ENCODE measurements around the gene LSAMP. TPM values are rescaled to one million over a fixed set of nuclear protein-coding genes. Genes with fewer than 3 reads are reported as not detected.

LSAMP gene
- total RNA-seq, 1 experiment from 2014 or later, result 10.1 TPM

DNA sequence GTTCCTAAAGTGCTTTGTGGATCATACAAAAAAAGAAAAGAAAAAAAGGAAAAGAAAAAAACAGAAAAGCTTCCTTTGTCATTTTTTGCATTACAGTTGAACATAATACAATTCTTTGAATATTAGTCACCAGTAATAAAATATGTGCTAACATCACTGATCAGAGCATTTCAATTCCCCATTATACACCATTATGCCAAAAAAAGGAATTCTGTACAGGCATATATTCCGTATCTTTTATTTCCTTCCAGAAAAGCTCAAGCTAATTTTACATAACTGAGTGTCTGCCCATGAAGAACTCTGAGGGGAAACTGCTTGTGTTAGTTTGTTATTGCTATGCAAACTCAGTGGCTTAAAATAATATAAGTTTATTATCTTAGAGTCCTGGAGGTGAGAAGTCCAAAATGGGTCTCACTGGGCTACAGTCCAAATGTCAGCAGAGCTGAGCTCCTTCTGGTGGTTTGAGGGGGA lies 444.1 kb downstream of the LSAMP start:
- Histone ChIP-seq H3K4me3 (ENCODE audit: low read depth, low read length, poor library complexity, severe bottlenecking) (no peak overlapping the region), H3K4me1 (ENCODE audit: insufficient read depth, low read length, poor library complexity, severe bottlenecking) (peaks cover 25% of the 10 kb centered on the region), H3K27ac (ENCODE audit: low read depth, low read length, poor library complexity, severe bottlenecking) (no peak overlapping the region), H3K9me3 (ENCODE audit: low read depth, low read length, poor library complexity, severe bottlenecking) (no peaks in the 10 kb centered on the region), H3K36me3 (ENCODE audit: insufficient read depth, low read length, poor library complexity, severe bottlenecking) (no peaks in the 10 kb centered on the region), H3K27me3 (replicated peaks; ENCODE audit: insufficient read depth, low read depth, low read length, poor library complexity) (no peaks in the 10 kb centered on the region)
- no TSS peak for BruUV-seq (replicated peaks)
- POLR2A ChIA-PET (ENCODE audit: low non-redundant PET), result no interaction called here
- DNase-seq (ENCODE audit: low spot score), result no peak
- intact Hi-C loops (cut with micrococcal nuclease; ENCODE audit: unreplicated experiment), result no loop called here
- CTCF ChIA-PET, result interaction anchor here (1.0 kb wide), 1 partner anchor 15 kb away, joined by 3 read pairs; no protein-coding TSS in a partner anchor
- TF ChIP-seq, protein P1, sequence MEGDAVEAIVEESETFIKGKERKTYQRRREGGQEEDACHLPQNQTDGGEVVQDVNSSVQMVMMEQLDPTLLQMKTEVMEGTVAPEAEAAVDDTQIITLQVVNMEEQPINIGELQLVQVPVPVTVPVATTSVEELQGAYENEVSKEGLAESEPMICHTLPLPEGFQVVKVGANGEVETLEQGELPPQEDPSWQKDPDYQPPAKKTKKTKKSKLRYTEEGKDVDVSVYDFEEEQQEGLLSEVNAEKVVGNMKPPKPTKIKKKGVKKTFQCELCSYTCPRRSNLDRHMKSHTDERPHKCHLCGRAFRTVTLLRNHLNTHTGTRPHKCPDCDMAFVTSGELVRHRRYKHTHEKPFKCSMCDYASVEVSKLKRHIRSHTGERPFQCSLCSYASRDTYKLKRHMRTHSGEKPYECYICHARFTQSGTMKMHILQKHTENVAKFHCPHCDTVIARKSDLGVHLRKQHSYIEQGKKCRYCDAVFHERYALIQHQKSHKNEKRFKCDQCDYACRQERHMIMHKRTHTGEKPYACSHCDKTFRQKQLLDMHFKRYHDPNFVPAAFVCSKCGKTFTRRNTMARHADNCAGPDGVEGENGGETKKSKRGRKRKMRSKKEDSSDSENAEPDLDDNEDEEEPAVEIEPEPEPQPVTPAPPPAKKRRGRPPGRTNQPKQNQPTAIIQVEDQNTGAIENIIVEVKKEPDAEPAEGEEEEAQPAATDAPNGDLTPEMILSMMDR (conservative IDR thresholded peaks at IDR 0.05; ENCODE audit: low read depth, low read length), result no peak
- no peak for TF ChIP-seq EZH2 (IDR thresholded peaks at IDR 0.05; ENCODE audit: borderline replicate concordance, low read depth, low read length, poor library complexity, severe bottlenecking)

DNA sequence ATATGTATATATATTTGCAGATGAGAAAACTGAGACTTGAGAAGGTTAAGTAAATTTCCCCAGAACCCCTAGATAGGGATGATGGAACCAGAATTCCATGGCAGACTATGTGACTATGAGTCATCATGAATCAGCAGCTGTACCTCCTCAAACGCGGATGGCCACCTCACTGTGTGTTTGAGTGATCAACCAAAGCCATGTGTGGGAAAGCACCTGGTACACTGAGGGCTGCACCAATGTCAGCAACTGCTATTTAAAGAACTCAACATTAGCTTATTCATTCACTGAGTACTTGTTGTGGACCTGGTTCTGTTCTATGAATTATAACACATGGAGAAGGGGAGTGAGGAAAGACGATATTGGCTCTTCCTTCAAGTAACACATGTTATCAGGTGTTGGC lies 445.0 kb downstream of the LSAMP start:
- TF ChIP-seq, protein P1 (conservative IDR thresholded peaks at IDR 0.05; ENCODE audit: low read depth, low read length), result no peak
- TF ChIP-seq EZH2 (IDR thresholded peaks at IDR 0.05; ENCODE audit: borderline replicate concordance, low read depth, low read length, poor library complexity, severe bottlenecking), result no peak
- intact Hi-C loops (cut with micrococcal nuclease; ENCODE audit: unreplicated experiment), result no loop called here
- ChIA-PET POLR2A (ENCODE audit: low non-redundant PET) (no interaction called here), CTCF (no interaction called here)
- H3K27me3 ChIP-seq (replicated peaks; ENCODE audit: insufficient read depth, low read depth, low read length, poor library complexity), result no peaks in the 10 kb centered on the region
- peaks cover 18% of the 10 kb centered on the region for H3K4me1 ChIP-seq (ENCODE audit: insufficient read depth, low read length, poor library complexity, severe bottlenecking)
- H3K9me3 ChIP-seq (ENCODE audit: low read depth, low read length, poor library complexity, severe bottlenecking), result no peaks in the 10 kb centered on the region
- H3K27ac ChIP-seq (ENCODE audit: low read depth, low read length, poor library complexity, severe bottlenecking), result no peak overlapping the region
- DNase-seq (ENCODE audit: low spot score), result peak; percentile 42
- no peaks in the 10 kb centered on the region for H3K36me3 ChIP-seq (ENCODE audit: insufficient read depth, low read length, poor library complexity, severe bottlenecking)
- no TSS peak for BruUV-seq (replicated peaks)
- no peak overlapping the region for H3K4me3 ChIP-seq (ENCODE audit: low read depth, low read length, poor library complexity, severe bottlenecking)

DNA sequence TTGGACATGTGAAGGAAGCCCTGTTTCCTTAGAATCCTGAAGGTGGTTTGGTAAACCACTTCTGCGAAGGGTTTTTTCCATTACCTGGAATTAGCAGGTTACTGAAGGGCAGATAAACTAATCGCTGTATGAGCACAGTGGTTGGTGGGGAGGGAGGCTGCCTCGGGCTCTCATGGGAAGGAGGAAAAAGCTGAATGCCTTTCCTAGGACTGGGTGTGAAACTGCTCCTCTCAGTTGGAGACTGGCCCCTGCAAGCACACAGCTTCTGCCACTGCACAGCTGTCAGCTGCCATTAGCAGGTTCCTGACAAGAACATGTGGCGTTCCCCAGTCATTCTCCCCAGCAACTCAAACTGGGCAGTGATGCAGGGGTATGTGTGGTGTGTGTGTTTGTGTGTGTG lies 445.7 kb downstream of the LSAMP start:
- intact Hi-C loops (cut with micrococcal nuclease; ENCODE audit: unreplicated experiment), result no loop called here
- CTCF ChIA-PET, result interaction anchor here (0.6 kb wide), 1 partner anchor 454 kb away, joined by 5 read pairs; no protein-coding TSS in a partner anchor

More for the DNA sequence above, 445.7 kb downstream of the LSAMP start:
- no TSS peak for BruUV-seq (replicated peaks)
- Histone ChIP-seq H3K4me3 (ENCODE audit: low read depth, low read length, poor library complexity, severe bottlenecking) (no peak overlapping the region), H3K27ac (ENCODE audit: low read depth, low read length, poor library complexity, severe bottlenecking) (no peak overlapping the region), H3K4me1 (ENCODE audit: insufficient read depth, low read length, poor library complexity, severe bottlenecking) (peaks cover 11% of the 10 kb centered on the region), H3K27me3 (replicated peaks; ENCODE audit: insufficient read depth, low read depth, low read length, poor library complexity) (no peaks in the 10 kb centered on the region), H3K36me3 (ENCODE audit: insufficient read depth, low read length, poor library complexity, severe bottlenecking) (no peaks in the 10 kb centered on the region), H3K9me3 (ENCODE audit: low read depth, low read length, poor library complexity, severe bottlenecking) (no peaks in the 10 kb centered on the region)
- POLR2A ChIA-PET (ENCODE audit: low non-redundant PET), result no interaction called here
- no peak for TF ChIP-seq EZH2 (IDR thresholded peaks at IDR 0.05; ENCODE audit: borderline replicate concordance, low read depth, low read length, poor library complexity, severe bottlenecking)
- TF ChIP-seq, protein P1 (conservative IDR thresholded peaks at IDR 0.05; ENCODE audit: low read depth, low read length), result no peak
- DNase-seq (ENCODE audit: low spot score), result peak; percentile 10

Measured in A673 (cell line).